SK-N-MC (cell line): ENCODE measurements around the gene PTPRN2.
"Not testable (repeated sequence)": the region's sequence is repeated elsewhere in the genome, so short reads cannot be mapped to it uniquely, and the experiment has no call there.

ENCODE experiments used
- DNase-seq: peaks from one replicate; pipeline ENCODE4 v3.0.0-alpha.2; 2011; ENCODE audit warnings: low read depth, low spot score
- H3K27ac ChIP-seq: fragments of 200-600 bp; sonication (generic); 2 replicates; pipeline ENCODE4 v1.5.1; 2016; ENCODE audit warnings: mixed run types
- H3K36me3 ChIP-seq: fragments of 200-600 bp; sonication (generic); 2 replicates; pipeline ENCODE4 v1.6.1; 2017; ENCODE audit warnings: antibody characterized with exemption, low read length, mixed read lengths; ENCODE audit not compliant: insufficient read depth
- H3K4me3 ChIP-seq: fragments of 200-600 bp; sonication (generic); 2 replicates; pipeline ENCODE4 v1.5.1; 2016
- H3K9ac ChIP-seq: fragments of 200-600 bp; sonication (generic); 2 replicates; pipeline ENCODE4 v1.8.0; 2017; ENCODE audit warnings: mixed run types, mixed read lengths; ENCODE audit not compliant: insufficient read length
- H3K9me3 ChIP-seq: fragments of 200-600 bp; sonication (generic); 2 replicates; pipeline ENCODE4 v1.6.1; 2017; ENCODE audit warnings: low read depth, mild to moderate bottlenecking, antibody characterized with exemption, low read length, moderate library complexity, mixed read lengths
- EZH2 ChIP-seq: fragments of 200-600 bp; sonication (generic); IDR thresholded peaks from one replicate; pipeline ENCODE4 v1.6.1; 2017; ENCODE audit warnings: antibody characterized with exemption
- FOXP2 ChIP-seq: optimal IDR thresholded peaks from 2 replicates; pipeline ENCODE3; 2011; ENCODE audit warnings: mild to moderate bottlenecking, moderate library complexity; ENCODE audit not compliant: insufficient read depth; ENCODE audit errors: extremely low read length, control extremely low read depth
- POLR2AphosphoS5 ChIP-seq: IDR thresholded peaks from 2 replicates; pipeline ENCODE4 v1.6.1; 2012; ENCODE audit warnings: mild to moderate bottlenecking, low read depth, low read length, borderline replicate concordance

Gene PTPRN2

DNA sequence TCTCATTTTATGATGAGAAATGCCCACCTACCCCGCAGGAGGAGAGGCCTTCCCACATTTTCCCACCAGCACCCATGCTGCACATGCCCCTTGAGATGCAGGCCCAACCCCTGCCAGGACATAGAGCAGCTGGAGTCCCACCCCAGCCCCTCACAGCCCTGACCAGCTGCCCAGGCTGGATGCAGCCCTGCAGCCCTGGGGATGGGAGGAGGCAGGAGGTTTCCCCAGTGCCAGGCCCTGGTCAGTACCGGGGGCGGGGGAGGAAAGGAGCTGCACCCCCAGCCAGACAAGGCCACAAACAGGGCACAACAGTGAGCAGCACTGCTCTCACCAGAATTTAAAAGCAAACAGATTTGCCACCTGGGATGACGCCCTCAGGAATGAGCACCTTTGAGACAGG lies 196.1 kb downstream of the PTPRN2 start:
- no peak overlapping the region for H3K27ac ChIP-seq
- H3K4me3 ChIP-seq: no peak overlapping the region
- no peaks in the 10 kb centered on the region for H3K36me3 ChIP-seq
- H3K9me3 ChIP-seq: no peaks in the 10 kb centered on the region
- H3K9ac ChIP-seq: no peak overlapping the region
- TF ChIP-seq FOXP2 (no peak), POLR2AphosphoS5 (no peak), EZH2 (no peak)
- no peak for DNase-seq

DNA sequence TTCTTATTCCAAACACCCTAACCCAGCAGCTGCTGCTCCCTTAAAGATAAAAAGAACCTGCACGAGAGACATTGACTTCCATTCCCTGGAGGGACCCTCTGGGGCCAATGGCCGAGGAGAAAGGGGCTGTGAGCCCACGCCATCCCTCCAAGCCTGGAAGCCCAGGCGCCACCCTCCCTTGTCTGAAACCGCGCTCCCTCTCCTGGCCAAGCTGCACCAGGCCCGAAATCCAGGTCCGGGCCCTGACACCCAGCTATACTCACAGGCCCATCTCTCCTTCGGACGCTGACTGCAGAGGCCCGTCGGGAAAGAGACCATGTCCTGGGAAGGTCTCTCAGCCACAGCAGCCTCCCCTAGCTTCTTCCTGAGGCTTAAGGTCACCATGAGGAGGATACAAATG lies 196.5 kb downstream of the PTPRN2 start:
- TF ChIP-seq FOXP2 (no peak), POLR2AphosphoS5 (no peak), EZH2 (no peak)
- Histone ChIP-seq H3K9me3 (no peaks in the 10 kb centered on the region), H3K4me3 (no peak overlapping the region), H3K27ac (no peak overlapping the region), H3K9ac (no peak overlapping the region), H3K36me3 (no peaks in the 10 kb centered on the region)
- DNase-seq: no peak

DNA sequence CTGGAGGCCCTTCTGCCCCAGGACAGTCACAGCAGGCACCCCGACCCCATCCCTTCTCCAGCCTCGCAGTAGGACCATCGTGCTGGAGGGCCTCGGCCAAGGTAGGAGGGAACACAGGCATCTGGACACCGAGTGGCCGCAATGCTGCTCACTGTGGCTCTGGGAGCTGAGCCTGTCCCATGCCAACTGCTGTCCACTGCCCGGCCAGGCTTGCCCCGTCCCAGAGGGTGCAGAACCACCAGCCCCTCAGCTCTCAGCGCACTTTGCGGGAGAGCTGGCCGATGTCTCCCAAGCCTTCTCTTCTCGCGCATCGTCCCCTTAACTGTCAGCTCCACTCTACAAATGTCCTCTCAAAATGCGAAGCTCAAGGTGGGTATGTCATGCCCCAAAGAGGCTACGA lies 197.2 kb downstream of the PTPRN2 start:
- Histone ChIP-seq H3K9me3 (no peaks in the 10 kb centered on the region), H3K36me3 (no peaks in the 10 kb centered on the region), H3K9ac (no peak overlapping the region), H3K27ac (no peak overlapping the region), H3K4me3 (no peak overlapping the region)
- DNase-seq: no peak
- TF ChIP-seq EZH2: no peak
- TF ChIP-seq POLR2AphosphoS5: no peak
- no peak for TF ChIP-seq FOXP2

DNA sequence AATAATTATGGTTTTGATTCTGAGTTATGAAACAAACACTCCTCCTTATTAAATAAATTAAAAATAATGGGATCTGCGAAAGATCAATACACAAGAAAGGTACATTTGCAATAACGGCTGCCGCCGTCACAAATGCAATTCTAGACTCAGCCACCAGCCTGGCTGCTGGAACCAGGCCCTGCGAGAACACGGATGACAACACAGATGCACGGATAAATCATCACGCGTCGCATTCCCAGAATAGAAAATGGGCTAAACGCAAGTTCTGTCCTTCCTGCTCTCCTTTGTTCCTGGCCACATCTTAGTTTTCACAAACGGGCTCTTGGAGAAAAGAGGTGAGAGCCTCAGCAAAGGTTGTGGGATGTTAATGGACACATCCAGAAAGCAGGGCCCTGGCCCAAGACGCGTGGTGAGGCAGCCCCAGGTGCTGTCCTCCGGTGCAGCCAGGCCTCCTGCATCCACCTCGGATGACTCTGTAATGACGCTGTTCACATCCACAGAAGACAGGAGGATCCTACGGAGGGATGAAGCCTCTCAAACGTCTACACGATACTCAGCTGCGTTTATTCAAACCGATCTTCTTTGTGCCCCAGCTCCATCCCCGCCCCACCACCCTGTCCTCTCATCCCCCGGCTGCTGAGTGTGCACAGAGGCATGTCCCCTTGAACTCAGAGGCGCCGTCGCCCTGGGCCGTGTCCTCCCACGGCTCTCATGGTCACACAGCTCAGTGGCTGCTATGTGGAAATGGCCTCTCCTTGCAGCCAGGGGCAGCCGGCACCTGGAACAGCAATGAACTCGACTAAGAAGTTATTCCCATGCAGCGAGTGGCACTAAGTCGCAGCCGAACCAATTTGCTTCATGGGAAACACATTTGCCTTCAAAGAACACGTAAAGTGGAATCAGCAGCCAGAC lies 197.9 kb downstream of the PTPRN2 start:
- no peaks in the 10 kb centered on the region for H3K36me3 ChIP-seq
- no peak for DNase-seq
- no peak overlapping the region for H3K27ac ChIP-seq
- no peak overlapping the region for H3K4me3 ChIP-seq
- TF ChIP-seq FOXP2 (no peak), POLR2AphosphoS5 (no peak), EZH2 (no peak)
- no peak overlapping the region for H3K9ac ChIP-seq
- no peaks in the 10 kb centered on the region for H3K9me3 ChIP-seq

DNA sequence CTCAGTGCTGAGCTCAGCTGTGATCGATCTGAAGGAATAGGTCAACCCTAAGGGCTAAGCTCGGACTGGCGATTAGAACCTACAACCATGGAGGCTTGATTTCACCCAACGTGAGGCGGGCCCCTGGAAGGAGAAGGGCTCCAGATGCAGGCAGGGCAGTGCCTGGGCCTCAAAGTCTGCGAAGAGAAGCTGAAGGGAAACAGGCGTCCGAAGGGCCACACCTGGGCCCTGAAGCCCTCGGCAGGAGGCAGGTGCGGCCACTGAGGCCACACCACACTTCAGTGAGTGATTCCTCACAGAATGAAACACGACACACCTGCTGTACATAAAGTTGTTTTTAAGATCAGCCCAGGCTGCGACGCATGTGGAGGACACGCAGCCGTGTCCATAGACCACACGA lies 198.7 kb downstream of the PTPRN2 start:
- no peak for DNase-seq
- H3K9ac ChIP-seq: no peak overlapping the region
- no peak overlapping the region for H3K27ac ChIP-seq
- TF ChIP-seq POLR2AphosphoS5: no peak
- no peak for TF ChIP-seq EZH2
- TF ChIP-seq FOXP2: no peak
- H3K4me3 ChIP-seq: no peak overlapping the region
- no peaks in the 10 kb centered on the region for H3K9me3 ChIP-seq
- H3K36me3 ChIP-seq: no peaks in the 10 kb centered on the region

DNA sequence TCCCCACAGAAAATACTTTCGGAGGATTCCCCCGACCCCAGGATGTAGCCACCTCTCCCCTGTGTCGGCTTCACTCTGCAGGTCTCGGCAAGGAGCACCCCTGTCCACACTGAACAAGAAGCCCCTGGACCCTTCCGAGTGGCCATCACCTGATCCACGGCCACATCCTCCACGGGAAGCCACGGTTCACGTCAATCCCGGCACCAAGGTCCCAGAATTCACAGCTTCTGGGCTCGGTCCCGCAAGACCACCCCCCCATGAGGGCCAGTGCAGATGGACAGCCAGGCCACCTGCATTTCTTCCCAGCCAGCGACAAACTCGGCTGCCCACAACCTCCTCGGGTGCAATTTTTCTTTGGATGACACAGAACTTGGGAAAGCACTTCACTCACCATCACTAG lies 199.6 kb downstream of the PTPRN2 start:
- TF ChIP-seq POLR2AphosphoS5 (no peak), FOXP2 (no peak), EZH2 (no peak)
- Histone ChIP-seq H3K9ac (no peak overlapping the region), H3K27ac (no peak overlapping the region), H3K9me3 (no peaks in the 10 kb centered on the region), H3K36me3 (no peaks in the 10 kb centered on the region), H3K4me3 (no peak overlapping the region)
- DNase-seq: no peak

DNA sequence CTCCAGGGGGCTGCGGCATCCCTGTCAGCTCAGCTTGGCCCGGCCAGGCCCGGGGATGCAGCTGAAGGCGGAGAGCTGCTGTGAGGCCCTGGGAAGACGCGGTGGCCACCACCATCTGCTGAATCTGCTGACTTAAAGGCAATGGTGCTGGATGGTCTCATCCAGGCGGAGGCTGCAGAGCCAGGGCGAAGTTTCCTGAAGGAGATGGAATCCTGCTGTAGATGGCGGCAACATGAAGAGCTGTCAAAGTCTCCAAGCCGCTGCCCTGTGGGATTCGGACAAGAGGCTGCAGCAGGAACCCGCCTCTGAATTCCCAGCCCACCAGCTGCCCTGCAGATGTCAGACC lies 200.1 kb downstream of the PTPRN2 start:
- no peak overlapping the region for H3K27ac ChIP-seq
- H3K9me3 ChIP-seq: no peaks in the 10 kb centered on the region
- H3K4me3 ChIP-seq: no peak overlapping the region
- no peak overlapping the region for H3K9ac ChIP-seq
- TF ChIP-seq POLR2AphosphoS5: no peak
- TF ChIP-seq EZH2: no peak
- TF ChIP-seq FOXP2: no peak
- DNase-seq: no peak
- no peaks in the 10 kb centered on the region for H3K36me3 ChIP-seq

DNA sequence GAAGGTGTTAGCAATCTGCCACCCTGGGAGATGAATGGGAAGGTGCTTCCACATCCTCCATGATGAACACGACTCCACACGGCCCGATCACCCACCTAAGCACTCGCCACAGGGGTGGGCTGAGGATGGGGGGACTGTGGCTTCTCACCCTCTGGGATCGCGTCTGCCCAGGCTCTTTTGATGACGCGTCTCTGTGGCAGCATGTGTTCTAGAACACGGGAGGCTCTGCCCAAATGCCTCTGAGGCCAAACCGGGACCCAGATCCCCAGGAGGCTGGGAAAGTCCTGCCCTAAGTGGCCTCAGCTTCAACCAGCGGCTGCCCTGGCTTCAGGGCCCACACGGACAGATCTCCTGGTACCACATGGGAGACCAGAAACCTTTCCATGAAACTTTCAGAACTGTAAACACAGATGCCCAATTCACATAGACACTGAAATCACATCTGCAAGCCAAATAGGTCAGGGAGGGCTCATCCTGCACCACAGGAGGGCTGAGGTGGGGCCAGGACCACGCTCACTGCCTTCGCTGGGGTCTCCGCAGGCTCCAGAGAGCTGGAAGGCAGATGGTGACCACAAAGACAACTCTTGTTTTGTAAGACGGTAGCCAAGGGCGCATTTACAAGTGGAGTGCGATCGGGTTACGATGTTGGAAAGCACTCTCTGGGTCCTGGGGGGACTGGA lies 200.6 kb downstream of the PTPRN2 start:
- TF ChIP-seq POLR2AphosphoS5 (no peak), FOXP2 (no peak), EZH2 (no peak)
- Histone ChIP-seq H3K9me3 (no peaks in the 10 kb centered on the region), H3K27ac (no peak overlapping the region), H3K36me3 (no peaks in the 10 kb centered on the region), H3K4me3 (no peak overlapping the region), H3K9ac (no peak overlapping the region)
- DNase-seq: no peak

DNA sequence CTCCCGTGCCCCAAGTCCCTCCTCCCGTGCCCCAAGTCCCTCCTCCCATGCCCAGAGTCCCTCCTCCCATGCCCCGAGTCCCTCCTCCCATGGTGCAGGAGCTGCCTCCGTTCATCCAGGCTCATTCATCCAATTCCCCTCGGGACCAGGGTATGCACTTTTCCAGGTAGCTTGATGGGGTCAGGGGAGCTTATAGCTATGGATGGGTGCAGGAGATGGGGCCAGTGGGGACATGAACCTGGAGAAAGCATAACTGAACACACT lies 201.3 kb downstream of the PTPRN2 start:
- Histone ChIP-seq H3K27ac (no peak overlapping the region), H3K9me3 (no peaks in the 10 kb centered on the region), H3K9ac (no peak overlapping the region), H3K36me3 (no peaks in the 10 kb centered on the region), H3K4me3 (no peak overlapping the region)
- TF ChIP-seq POLR2AphosphoS5 (no peak), EZH2 (no peak), FOXP2 (no peak)
- DNase-seq: no peak

DNA sequence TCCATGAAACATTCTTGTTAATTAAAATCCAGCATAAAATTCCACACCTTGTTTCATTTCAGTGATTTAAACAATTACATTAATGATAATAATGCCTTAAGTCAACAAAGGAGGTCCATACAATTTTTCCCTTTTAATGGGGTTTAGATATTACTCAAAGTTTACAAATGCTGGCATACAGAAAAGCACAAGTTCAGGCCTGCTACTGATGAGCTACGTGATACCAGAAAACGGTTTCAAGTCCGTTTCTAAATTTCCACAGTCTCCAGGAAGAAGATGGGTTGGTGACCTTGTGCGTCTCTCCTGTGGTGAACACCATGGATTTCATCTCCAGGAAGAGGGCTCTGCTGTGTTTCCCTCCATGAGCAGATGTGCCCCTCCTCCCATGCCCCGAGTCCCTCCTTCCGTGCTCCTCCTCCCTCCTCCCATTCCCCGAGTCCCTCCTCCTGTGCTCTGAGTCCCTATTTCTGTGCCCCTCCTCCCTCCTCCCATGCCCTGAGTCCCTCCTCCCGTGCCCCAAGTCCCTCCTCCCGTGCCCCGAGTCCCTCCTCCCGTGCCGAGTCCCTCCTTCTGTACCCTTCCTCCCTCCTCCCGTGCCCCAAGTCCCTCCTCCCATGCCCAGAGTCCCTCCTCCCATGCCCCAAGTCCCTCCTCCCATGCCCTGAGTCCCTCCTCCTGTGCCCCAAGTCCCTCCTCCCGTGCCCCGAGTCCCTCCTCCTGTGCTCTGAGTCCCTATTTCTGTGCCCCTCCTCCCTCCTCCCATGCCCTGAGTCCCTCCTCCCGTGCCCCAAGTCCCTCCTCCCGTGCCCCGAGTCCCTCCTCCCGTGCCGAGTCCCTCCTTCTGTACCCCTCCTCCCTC lies 201.9 kb downstream of the PTPRN2 start:
- not testable (repeated sequence) for H3K9me3 ChIP-seq, H3K36me3 ChIP-seq, H3K27ac ChIP-seq, H3K9ac ChIP-seq, DNase-seq, H3K4me3 ChIP-seq
